ENCODE data around the gene FRMD5.
"Not testable (repeated sequence)": the region's sequence is repeated elsewhere in the genome, so short reads cannot be mapped to it uniquely, and the experiment has no call there.

Gene FRMD5
- 0.10 to 0.54 (median 0.42) reads per million in 4 experiments for total RNA-seq

DNA sequence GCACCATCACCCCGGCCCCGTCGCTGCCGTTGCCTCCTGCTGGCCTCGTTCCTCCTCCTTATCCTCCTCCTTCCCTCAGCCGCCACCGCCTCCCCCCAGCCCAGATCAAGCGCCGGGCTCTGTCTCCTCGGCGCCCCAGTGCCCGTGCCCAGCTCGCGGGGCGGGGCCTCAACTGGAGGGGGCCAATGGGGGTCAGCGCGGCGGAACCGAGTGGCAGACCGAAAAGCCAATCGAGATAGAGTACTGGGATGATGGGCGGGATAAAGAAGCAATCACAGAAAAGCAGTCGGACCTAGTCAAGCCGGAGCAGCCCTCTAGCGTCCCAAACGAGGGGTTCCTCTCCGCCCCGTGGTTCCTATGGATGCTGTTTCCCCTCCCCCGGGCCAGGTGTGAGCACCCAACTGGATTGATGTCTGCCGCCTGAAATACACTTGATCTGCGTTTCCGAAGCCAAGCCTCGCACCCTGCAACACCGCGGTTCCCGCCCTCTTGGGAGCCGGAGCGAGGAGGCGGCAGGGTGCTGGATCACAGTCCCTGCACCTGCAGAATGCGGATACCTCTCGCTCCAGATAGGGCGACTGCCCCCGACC, at the start of gene FRMD5:
Gene FRMD5, minus strand, starts transcription at position 121 of the 590 bp plus-strand sequence.
- DNase-seq = peak; percentile 83

DNA sequence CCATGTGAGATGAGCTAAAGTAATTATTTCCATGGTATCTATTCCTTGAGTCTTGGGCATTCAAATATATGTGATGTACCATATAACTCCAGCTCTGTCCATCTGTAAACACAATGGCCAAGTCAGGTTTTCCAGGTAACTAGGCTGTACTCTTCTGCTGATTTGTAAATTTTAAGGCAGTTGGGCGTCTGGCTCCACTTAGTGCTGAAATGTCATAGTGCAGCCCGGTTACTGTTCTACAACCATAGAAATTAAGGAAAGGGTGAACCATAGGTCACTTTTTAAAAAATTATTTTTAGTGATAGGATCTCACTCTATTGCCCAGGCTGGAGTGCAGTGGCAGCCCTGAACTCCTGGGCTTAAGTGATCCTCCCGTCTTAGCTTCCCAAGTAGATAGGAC, 48.8 kb upstream of the FRMD5 start:
- DNase-seq = no peak

DNA sequence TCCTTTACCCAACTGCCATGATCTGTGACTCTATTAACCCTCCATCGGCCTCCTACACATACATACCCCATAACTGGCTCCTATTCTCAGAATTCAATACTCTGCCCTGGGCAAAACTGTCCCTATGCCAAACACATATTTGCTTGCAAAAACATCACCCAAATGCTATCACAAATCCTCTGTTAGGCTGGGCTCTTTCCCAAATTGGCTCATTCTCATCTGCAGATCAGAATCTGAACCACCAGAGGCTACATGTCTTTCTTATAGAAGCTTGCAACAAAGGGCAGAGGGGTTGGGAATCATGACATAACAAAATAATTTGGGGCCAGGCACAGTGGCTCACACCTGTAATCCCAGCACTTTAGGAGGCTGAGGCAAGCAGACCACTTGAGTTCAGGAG, 48.1 kb upstream of the FRMD5 start:
- no peak for DNase-seq

DNA sequence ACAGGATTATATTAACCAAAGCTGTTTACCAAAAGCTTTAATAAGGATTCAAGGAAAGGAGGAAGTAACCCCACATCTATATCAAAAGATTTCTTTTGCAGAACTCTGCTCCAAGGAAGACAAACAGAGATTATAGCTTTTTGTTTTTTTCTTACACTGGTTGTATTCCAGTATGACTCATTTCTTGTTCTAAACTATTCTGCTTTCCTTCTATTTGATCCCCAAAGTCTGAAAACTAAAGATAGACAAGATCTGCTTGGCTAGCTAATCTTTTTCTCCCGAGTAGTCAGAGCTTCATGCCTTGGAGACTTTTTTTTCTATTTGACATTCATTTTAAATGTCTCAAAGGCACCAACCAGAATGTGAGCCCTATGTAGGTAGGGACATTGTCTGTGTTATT, 36.8 kb upstream of the FRMD5 start:
- DNase-seq = no peak

DNA sequence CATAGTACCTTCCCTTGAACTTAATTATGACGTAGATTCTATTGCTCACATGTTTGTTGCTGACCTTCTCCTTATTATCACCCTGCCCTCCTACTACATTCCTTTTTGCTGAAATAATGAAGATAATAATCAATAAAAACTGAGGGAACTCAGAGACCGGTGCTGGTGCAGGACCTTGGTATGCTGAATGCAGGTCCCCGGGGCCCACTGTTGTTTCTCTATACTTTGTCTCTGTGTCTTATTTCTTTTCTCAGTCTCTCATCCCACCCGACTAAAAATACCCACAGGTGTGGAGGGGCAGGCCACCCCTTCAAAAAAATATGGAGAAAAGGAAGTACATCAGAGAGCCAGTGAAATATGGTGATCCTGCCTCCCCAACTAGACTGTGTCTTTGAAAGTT, 34.2 kb upstream of the FRMD5 start:
- DNase-seq = not testable (repeated sequence)

DNA sequence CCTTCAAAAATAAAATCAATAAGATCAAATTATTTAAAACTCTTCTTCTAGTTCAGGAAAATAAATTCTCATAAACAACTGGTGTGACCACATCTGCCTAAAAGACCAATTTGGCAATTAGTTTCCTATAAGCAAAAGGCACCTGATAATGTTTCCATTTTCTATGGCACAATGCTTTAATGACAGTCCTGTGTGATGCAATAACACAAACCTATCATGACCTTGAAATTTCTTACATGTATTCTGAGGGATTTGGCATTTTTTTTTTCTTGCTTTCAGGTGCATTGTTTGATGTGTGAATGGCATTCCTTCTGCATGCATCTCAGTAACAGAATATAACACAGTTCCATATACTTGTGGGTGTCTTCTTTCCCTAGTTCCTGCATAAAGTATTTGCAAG, 32.5 kb upstream of the FRMD5 start:
- no peak for DNase-seq

DNA sequence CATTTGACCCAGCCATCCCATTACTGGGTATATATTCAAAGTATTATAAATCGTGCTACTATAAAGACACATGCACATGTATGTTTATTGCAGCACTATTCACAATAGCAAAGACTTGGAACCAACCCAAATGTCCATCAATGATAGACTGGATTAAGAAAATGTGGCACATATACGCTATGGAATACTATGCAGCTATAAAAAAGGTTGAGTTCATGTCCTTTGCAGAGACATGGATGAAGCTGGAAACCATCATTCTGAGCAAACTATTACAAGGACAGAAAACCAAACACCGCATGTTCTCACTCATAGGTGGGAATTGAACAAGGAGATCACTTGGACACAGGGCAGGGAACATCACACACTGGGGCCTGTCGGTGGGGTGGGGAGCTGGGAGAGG, 31.9 kb upstream of the FRMD5 start:
- DNase-seq = not testable (repeated sequence)

DNA sequence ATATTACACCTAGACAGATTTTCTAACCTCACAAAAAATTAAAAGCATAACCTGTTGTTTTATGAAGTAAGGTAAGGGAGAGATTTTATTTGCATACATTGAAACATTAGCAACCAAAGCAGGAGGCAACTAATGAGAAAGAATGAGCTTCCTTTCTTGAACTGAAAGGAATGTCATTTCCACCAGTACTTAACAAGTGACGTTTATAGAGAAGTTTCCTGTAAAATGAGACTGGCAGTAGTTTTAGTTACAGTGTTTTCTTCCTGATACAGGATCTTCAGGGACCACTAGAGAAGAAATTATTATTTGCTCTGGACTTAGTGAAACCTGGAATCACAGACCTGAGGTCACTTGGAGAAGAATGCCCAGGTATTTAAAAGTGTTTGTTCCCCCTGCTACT, 27.4 kb upstream of the FRMD5 start:
- no peak for DNase-seq

DNA sequence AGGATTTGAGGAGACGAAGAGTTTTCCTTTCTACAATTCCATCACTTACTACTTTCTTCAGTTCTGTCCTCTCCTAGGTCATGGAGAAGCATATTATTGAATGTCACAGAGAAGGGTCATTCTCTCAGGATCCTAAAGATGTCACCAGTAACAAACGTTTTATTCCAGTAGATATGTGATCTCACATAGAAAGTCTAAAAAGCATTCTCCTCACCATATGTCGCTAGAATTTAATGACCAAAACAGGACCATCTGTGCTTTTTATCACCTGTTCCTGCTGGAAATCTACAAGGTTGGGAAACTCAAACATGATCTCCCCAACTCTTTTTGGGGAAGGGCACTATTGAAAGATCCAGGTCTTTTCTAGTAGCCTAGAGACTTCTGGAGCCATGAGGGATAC, 24.0 kb upstream of the FRMD5 start:
- DNase-seq = no peak

DNA sequence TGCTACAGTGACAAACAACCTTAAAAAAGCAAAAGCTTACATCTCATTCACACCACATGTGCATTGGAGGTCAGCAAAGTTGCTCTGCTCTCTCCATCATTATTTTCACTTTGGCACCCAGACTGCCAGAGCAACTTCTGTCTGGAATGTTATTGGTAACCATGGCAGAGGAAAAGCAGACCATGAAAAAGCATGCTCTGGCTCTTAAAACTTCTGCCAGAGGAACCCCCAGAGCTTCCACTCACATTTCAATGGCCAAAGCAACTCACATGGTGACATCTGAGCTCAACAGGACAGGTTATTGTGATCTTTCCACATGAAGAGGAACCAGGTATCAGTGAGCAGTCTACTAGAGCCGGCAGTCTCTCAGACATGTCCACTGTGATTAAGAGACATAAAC, 21.9 kb upstream of the FRMD5 start:
- DNase-seq = no peak

DNA sequence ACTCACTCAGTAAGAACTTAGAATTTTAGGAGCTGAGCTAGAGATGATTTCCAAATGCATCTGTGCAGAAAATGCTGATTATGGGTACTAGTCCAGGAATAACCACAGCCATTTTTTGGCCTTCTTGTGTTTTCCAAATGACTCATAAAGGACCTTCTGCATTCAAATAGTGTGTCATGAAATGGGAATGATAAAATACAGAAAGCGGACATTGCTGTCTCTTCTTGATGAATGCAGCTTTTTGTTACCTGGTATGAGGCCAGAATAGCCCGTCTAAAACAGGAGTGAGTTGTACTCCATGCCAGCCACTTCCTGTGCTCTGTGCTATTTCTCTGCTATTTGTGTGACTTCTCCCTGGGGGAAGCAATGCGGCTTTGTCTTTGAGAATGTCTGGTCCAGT, 20.5 kb upstream of the FRMD5 start:
- no peak for DNase-seq

DNA sequence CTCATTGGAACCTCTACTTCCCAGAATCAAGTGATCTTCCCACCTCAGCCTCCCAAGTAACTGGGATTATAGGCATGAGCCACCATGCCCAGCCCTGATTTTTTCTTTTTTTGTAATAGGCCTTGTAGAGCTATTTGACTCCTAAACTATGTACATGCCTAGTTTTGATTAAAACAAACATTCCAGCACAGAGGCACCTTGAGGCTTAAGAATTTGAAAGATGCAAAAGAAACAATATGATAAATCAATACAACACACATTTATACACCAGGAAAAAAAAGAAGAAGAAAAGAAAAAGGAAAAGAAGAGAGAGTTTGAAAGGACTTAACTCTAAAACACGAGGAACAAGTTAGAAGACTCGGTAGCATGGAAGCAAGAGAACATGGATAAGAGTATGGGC, 13.9 kb upstream of the FRMD5 start:
- DNase-seq = no peak

DNA sequence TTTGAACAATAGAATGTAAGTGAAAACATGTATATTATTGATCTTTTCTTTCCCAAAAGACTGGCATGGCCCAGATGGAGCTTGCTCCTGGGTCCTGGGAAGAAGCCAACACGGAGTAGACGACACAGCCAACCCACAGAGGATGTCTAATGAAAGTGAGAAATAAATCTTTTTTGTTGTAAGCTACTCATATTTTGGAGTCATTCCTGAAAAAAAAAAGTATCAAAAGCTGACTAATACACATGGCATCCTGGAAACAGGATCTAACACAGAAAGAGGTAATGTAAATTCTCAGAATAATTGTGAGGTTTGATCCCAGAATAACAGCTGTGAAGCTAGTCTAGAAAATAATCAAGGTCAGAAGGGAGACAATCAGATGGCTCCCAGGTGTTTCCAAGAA, 12.6 kb upstream of the FRMD5 start:
- DNase-seq = no peak

DNA sequence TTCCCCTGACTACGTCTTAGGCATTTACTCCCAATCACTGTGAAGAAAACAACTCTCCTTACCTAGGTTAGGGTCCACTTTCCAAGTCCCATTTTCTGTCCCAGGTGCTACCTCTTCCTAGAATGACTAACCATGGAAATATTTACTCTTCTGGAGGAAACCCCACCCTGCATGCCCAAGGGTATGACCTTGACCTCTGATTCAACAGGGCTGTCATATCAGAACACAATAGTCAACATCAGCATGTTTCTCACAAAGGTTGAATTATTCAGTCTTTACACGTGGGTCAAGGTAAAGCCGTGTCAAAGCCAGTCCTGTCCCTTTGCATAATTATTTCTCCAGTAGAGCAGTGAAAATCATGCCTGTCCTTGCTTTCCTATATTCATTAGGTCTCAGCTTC, 4.3 kb upstream of the FRMD5 start:
- DNase-seq = no peak

DNA sequence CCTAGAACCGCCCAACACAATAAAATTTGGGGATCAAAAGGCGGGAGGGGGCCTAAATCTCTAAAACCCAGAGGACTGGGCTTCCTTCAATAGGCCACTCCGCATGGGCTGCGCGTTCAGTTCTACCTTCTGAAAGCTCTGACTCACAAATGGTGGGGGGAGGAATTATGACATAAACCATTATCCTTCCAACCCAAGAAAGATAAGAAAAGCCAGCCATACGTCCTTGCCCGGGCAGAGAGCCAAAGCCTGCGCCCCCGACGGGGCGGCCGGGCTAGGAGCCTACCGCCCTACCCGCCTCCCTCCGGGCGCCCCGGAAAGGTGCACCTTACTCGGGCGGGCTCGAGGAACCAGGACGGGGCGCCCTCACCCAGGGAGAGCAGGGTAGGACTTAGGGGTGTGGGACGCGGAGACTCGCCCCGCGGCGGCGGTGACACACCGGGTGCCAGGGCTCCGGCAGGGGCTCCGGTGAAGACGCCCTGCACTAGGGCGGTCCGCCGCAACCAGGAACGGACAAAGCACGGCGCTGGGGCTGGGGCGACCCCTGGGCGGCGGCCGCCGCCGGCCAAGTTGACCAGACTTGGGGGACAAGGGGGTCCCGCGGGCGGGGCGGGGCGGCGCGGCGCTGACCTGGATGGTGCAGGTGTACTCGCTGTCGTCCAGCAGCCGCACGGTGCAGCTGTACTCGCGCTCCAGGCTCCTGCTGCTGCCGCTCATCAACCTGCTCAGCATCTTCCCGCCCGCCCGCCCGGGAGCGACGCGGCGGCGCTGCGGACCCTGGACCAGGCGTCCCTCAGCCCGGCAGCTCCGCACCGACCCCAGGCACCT, 534 bp downstream of the FRMD5 start:
- DNase-seq = peak; percentile 17

DNA sequence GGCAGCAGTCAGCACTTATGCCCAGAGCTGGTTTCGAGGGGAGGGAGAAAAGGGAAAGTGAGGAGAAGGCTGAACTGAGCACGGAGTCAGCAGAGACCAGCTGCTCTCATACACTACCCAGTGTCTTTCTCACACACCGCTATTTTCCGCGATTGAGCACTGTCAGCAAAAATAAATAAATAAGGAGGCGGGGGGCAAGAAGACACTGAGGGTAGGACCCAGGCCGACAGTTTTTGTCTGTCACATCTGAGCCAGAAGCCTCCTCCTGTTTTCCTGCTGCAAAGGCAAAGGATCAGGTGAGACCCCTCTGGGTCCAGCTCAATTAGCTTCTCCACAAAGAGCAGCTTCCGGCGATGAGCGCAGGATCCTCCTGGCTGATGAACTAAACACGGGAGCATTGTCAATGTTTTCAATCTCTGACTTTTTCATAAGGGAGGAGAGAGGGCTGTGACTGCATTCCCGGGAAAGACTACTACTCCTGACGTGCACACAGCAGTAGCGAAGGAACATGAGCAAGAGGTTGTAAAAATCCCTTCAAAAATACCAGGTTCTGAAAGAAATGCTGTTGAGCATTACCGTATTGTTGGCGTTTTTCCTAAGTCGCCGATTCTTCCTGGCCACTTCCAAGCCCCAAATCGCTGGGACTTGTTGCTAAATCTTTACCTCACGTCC, 1.3 kb downstream of the FRMD5 start:
- DNase-seq = no peak

DNA sequence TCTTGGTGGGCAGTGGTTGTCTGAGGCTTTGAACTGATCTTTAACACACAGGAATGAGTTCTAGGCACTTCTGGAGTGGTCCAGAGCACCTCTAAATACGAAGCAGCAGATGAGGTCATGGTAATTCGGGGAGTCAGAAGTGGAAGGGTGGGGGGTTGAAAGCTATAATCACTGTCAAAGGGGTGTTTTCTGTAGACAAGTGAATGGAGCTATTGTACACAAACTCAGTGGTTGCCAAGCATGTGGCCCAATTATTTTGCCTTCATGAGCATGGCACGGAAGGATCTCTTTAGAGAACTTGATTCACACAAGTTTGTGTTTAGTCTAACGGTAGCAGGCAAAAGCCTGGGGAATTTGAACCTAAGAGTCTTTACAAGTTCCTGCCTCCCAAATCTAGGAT, 6.3 kb downstream of the FRMD5 start:
- no peak for DNase-seq

DNA sequence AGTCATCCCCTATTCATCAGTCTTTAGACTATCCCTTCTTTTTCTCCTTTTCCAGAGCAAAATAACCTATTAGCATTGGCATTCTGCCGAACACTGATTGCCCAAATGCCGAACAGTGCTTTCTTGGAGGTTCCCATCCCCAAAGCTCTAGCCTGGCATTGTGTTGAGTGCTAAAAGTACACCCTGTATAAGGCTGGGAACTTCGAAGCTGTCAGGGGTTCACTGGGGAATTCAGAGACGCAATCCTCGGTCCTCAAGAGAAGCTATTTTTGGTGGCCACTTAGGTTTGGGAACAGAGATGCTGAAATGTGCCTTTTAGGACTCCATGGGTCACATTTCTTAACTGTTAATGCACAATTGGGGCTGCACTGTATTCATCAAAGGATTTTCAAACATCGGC, 8.4 kb downstream of the FRMD5 start:
- DNase-seq = no peak

DNA sequence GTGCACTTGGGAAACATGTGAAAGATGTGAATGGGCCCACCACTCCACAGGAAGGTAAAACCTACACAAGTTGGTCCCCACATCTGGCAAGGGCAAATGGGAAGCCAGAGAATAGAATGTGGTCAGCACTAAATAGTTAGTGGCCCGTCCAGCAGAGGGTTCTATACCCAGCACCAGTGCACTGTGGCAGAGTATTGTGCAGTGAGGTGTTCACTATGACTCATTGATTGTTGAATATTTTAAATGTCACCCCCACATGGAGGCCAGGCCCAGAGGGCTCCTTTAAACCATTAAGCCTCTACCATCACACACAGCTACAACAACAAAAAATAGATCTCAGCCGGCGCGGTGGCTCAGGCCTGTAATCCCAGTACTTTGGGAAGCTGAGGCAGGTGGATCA, 11.7 kb downstream of the FRMD5 start:
- DNase-seq = no peak

DNA sequence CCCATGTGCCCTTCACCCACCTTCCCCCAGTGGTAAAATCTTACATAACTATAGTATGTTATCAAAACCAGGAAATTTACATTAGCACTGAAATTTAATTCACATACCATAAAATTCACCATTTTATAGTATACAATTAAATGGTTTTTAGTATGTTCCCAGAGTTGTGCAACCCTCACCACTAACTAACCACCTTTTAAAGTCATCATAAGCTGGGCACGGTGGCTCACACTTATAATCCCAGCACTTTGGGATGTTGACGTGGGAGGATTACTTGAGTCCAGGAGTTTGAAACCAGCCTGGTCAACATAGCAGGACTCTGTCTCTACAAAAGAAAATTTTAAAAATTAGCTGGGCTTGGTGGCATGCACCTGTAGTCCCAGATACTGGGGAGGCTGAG, 13.7 kb downstream of the FRMD5 start:
- no peak for DNase-seq

DNA sequence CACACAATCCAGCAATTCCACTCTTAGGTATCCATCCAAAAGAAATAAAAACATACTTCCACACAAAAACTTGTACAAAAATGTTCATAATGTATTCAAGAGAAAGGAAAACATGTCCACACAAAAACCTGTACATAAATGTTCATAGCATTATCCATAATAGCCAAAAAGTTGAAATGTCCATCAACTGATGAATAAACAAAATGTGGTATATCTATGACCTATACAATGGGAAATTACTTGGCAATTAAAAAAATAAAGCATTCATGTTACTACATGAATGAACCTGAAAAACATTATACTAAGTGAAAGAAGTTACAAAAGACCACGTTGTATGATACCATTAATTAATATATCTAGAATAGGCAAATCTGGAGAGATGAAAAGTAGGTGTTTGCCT, 17.9 kb downstream of the FRMD5 start:
- no peak for DNase-seq

DNA sequence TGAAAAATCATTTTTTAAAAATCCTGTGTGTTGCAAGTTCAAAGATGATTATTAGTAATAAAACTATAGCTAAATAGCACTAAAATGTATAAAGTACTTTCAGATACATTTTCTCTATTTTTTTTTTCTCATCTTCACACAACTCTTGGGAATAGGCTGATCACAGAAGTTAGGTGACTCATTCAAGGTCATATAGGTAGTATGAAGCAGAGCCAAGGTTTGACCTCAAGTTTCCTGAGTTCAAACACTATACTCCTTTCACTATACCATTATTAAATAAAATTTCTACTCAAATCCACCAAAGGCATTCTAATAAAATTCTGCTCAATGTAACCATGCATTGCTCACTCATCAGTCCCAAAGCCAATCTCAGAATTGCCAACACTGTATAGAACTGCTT, 21.3 kb downstream of the FRMD5 start:
- DNase-seq = no peak

DNA sequence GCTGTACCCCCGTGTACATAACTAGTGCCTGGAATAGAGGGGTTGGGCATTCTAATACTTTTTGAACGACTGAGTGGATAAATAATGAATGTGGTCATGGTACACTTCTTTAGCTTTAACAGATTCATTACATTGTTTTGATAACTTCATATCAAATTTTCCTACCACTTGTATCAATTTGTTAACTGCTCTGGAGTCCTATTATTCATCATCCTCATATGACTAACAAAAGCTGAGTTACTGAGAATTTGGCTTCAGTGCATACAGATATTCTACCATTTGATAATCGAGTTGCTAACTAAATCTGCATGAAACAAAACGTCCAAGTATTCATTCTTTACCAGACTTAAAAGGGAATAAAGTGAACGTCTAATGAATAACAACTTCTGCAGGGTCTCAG, 31.7 kb downstream of the FRMD5 start:
- DNase-seq = no peak

DNA sequence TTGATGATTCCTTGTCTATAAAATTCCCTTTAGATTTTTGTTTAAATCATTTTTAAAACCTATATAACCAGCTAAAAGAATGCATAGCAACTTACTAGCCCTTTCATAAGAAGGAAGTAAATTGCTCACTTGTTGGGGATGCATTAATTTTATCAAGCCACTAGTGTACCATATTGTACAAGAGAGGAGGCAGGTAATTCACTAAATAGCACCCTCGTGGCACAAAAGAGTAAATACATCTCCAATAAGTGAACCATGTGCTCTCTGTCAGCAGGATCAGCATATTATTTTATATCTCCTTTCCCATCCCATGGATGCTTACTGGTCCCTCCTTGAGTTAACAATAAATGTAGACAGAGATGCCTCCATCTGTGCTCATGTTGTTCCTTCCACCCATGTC, 34.3 kb downstream of the FRMD5 start:
- DNase-seq = no peak
